ENCODE measurements around the gene FHL3.

The FHL3 gene

DNA sequence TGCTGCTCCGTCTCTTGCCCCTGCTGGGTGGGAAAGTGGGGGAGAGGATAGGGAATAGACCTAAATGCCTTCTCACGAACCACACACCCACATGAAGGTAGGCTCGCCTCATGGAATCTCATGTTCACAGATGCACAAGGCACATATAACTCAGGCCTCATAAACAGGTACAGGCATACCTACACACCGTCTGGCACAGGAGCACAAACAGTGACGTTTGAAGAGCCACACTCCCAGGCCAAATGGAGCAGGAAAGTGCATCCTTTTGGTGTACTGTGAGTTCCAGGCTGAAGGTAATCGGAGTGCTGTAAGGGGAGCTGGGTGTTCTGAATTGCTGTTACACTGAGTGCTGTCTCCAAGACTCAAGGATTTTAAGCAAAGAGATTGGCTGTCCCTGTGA lies 20.4 kb upstream of the FHL3 start:
- H2AFZ ChIP-seq (ENCODE audit: low read depth, low read length, severe bottlenecking), result no peak overlapping the region
- H3K9me2 ChIP-seq (replicated peaks; ENCODE audit: insufficient read depth, low read length), result no peaks in the 10 kb centered on the region
- no peak overlapping the region for H3K27ac ChIP-seq (ENCODE audit: low read depth, low read length)
- H3K4me2 ChIP-seq (ENCODE audit: low read depth, low read length, poor library complexity, severe bottlenecking), result no peak overlapping the region
- no peak overlapping the region for H3K9ac ChIP-seq (ENCODE audit: low read length)
- peaks cover 14% of the 10 kb centered on the region for H3K36me3 ChIP-seq (ENCODE audit: low read length)
- no peaks in the 10 kb centered on the region; the same call in 1 of the 2 replicates for H4K20me1 ChIP-seq (ENCODE audit: low read depth, low read length)
- no peaks in the 10 kb centered on the region for H3K9me3 ChIP-seq (ENCODE audit: insufficient read depth, low read length)
- H3F3A ChIP-seq (ENCODE audit: insufficient read depth), result no peaks in the 10 kb centered on the region
- no peaks in the 10 kb centered on the region for H3K27me3 ChIP-seq (ENCODE audit: low read length)
- H3K4me3 ChIP-seq (ENCODE audit: insufficient read depth, low read length, poor library complexity, severe bottlenecking), result no peak overlapping the region
- TF ChIP-seq, protein P1, sequence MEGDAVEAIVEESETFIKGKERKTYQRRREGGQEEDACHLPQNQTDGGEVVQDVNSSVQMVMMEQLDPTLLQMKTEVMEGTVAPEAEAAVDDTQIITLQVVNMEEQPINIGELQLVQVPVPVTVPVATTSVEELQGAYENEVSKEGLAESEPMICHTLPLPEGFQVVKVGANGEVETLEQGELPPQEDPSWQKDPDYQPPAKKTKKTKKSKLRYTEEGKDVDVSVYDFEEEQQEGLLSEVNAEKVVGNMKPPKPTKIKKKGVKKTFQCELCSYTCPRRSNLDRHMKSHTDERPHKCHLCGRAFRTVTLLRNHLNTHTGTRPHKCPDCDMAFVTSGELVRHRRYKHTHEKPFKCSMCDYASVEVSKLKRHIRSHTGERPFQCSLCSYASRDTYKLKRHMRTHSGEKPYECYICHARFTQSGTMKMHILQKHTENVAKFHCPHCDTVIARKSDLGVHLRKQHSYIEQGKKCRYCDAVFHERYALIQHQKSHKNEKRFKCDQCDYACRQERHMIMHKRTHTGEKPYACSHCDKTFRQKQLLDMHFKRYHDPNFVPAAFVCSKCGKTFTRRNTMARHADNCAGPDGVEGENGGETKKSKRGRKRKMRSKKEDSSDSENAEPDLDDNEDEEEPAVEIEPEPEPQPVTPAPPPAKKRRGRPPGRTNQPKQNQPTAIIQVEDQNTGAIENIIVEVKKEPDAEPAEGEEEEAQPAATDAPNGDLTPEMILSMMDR (IDR thresholded peaks at IDR 0.05; ENCODE audit: insufficient read depth, low read length, poor library complexity, severe bottlenecking), result no peak
- no peak for TF ChIP-seq EZH2phosphoT487 (conservative IDR thresholded peaks at IDR 0.05; ENCODE audit: low read length)
- no peaks in the 10 kb centered on the region for H3K79me2 ChIP-seq (ENCODE audit: insufficient read depth, low read length)

DNA sequence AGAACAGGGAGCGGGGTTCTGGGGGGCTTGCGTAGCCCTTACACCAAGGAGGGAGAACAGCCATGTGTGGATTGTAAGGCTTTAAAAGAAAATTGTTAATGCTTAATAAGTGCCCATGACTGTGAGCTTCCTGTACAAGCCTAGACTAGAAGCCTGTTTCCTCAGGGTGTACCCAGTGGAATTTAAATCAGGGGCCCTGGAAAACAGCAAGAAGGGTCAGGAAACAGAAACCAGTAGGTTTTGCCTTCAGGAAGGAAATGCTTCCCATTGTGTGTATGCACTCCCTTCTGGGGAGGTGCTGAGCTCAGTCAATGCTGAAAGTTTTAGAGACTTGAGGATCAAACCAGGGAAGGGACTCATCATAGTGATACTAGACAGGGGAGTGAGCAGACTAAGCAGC lies 19.9 kb upstream of the FHL3 start:
- Histone ChIP-seq H3K27ac (ENCODE audit: low read depth, low read length) (no peak overlapping the region), H3K79me2 (ENCODE audit: insufficient read depth, low read length) (no peaks in the 10 kb centered on the region), H3K9me3 (ENCODE audit: insufficient read depth, low read length) (no peaks in the 10 kb centered on the region), H3K27me3 (ENCODE audit: low read length) (no peaks in the 10 kb centered on the region), H3K4me2 (ENCODE audit: low read depth, low read length, poor library complexity, severe bottlenecking) (no peak overlapping the region), H3K4me3 (ENCODE audit: insufficient read depth, low read length, poor library complexity, severe bottlenecking) (no peak overlapping the region), H4K20me1 (ENCODE audit: low read depth, low read length) (no peaks in the 10 kb centered on the region; the same call in 1 of the 2 replicates), H3K9me2 (replicated peaks; ENCODE audit: insufficient read depth, low read length) (no peaks in the 10 kb centered on the region), H3K36me3 (ENCODE audit: low read length) (peaks cover 14% of the 10 kb centered on the region), H3K9ac (ENCODE audit: low read length) (no peak overlapping the region), H2AFZ (ENCODE audit: low read depth, low read length, severe bottlenecking) (no peak overlapping the region), H3F3A (ENCODE audit: insufficient read depth) (no peaks in the 10 kb centered on the region)
- TF ChIP-seq, protein P1 (IDR thresholded peaks at IDR 0.05; ENCODE audit: insufficient read depth, low read length, poor library complexity, severe bottlenecking), result no peak
- no peak for TF ChIP-seq EZH2phosphoT487 (conservative IDR thresholded peaks at IDR 0.05; ENCODE audit: low read length)

DNA sequence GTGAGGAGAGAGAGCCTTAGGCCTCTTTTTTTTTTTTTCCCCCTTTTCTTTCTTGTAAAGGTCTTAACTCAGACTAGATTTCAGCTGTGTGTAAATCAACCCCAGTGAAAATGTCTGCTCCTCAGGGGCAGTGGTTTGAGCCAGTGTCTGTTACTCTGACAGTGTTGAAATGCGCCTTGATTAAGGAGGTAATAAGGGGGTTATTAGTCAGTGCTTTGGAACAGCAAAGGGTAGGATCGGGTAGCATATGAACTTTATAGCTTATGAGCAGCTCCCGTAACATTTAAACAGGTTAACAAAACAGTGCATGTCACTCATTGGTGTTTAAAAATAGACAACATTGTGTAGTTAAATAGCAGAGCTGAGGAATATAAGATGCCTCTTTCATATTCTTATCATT lies 17.5 kb upstream of the FHL3 start:
- TF ChIP-seq, protein P1 (IDR thresholded peaks at IDR 0.05; ENCODE audit: insufficient read depth, low read length, poor library complexity, severe bottlenecking), result no peak
- no peak for TF ChIP-seq EZH2phosphoT487 (conservative IDR thresholded peaks at IDR 0.05; ENCODE audit: low read length)
- H3K9me2 ChIP-seq (replicated peaks; ENCODE audit: insufficient read depth, low read length), result no peaks in the 10 kb centered on the region
- peaks cover 5% of the 10 kb centered on the region; the same call in 1 of the 2 replicates for H3F3A ChIP-seq (ENCODE audit: insufficient read depth)
- peaks cover 23% of the 10 kb centered on the region for H3K36me3 ChIP-seq (ENCODE audit: low read length)
- H3K27me3 ChIP-seq (ENCODE audit: low read length), result no peaks in the 10 kb centered on the region
- H3K4me2 ChIP-seq (ENCODE audit: low read depth, low read length, poor library complexity, severe bottlenecking), result no peak overlapping the region
- no peaks in the 10 kb centered on the region for H3K9me3 ChIP-seq (ENCODE audit: insufficient read depth, low read length)
- no peaks in the 10 kb centered on the region for H4K20me1 ChIP-seq (ENCODE audit: low read depth, low read length)
- H3K79me2 ChIP-seq (ENCODE audit: insufficient read depth, low read length), result no peaks in the 10 kb centered on the region
- no peak overlapping the region for H3K4me3 ChIP-seq (ENCODE audit: insufficient read depth, low read length, poor library complexity, severe bottlenecking)
- H3K27ac ChIP-seq (ENCODE audit: low read depth, low read length), result no peak overlapping the region
- H2AFZ ChIP-seq (ENCODE audit: low read depth, low read length, severe bottlenecking), result no peak overlapping the region
- H3K9ac ChIP-seq (ENCODE audit: low read length), result no peak overlapping the region
